ENCODE measurements around the gene SERPINA1.

The SERPINA1 gene

DNA sequence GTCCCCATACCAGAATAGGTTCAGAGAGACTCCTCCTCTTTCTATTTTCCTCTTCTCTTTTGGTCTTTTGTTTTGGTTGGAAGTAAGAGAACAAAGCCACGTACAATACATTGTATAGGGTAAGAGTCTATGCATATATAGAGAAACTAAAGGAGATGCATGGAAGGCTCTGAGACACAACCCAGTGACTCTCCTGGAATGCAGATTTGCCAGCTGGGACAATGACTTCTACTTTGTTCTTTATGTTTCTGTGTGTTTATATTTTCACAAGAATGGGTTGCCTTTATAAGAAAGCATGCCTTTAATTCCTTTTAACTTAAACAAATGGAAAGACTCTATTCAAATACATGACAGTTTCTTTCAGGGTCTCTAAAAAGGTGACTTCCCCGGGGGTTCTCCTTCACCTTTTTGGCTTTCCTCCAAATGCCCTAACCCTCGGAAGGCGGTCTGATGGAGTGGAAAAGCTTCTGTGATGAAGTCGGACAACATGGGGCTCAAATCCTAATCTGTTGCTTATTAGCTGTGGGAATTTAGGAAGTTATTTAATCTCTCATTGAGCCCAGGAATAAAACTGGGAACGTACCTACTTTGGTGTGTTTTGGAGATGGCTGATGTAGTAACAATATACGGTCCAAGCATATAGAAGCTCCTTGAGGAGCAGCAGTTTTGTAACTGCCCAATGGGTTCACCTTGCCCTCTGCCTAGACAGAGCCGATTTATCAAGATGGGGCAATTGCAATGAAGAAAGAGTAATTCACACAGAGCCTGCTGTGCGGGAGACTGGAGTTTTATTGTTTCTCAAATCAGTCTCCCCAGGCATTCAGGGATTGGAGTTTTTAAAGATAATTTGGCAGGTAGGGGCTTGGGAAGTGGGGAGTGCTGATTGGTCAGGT lies 9.1 kb upstream of the SERPINA1 start:
- DNase-seq: no peak

- DNase-seq: no peak
Measured at GRCh38 chr14:94396628-94397225, 8.3 kb upstream of the SERPINA1 start.

DNA sequence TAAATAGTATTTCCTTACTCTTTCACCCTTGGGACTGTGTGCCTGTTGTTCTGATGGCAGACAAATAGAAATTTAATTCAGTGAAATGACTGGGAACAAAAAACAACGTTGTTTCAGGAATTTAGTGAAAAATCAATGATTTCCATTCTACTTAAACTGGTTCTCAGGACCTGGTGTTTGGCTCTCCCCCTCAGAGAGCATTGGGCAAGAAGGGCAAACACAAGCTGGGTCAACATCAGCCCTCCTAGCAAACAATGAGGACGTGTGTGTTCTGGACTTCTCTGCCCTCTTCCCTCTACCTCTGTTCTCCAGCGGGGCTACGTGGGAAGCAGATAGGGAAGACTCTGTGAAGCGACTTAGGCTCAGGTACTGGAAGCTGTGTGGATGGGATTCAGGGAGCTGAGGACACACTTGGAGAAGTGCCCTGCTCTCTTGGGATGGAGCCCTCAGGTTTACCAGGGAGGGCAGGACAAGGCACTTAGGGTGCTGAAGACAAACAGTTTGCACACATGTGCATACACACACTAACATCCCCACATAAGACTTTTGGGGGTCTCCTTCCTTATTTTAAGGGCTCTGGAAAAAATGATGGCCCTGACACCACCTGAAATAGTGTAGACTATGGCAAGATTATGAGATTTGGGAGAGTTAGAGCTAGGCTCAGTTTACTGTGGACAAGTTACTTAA lies 7.6 kb upstream of the SERPINA1 start:
- DNase-seq: no peak

GRCh38 chr14:94395282-94395887 lies 7.0 kb upstream of the SERPINA1 start:
- DNase-seq: no peak

GRCh38 chr14:94394581-94395207 lies 6.3 kb upstream of the SERPINA1 start:
- no peak for DNase-seq

DNA sequence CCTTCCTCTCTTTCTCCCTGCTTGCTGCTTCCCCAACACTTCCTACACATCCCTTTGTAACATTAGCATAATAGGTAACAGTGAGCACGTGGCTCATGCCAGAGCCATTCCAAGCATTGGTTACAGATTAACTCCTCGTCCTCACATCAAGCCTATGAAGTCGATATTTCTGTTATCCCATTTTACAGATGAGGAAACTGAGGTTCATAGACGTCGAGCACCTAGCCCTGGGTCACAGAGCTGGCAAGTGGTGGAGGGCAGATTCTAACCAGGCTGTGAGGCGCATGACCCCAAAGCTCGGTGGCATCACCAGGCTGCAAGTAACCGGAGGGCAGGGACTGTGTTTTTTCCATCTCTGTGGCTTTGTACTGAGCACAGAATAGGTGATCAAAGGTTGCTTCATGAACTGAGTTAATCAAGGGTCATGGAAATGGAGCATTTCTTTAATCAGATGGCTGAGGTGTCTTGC lies 5.7 kb upstream of the SERPINA1 start:
- DNase-seq: no peak

- no peak for DNase-seq
Measured at GRCh38 chr14:94393474-94393873, 5.1 kb upstream of the SERPINA1 start.

GRCh38 chr14:94392510-94392935 lies 4.1 kb upstream of the SERPINA1 start:
- DNase-seq: no peak

- DNase-seq: no peak
Measured at GRCh38 chr14:94391281-94391975, 3.0 kb upstream of the SERPINA1 start.

- no peak for DNase-seq
Measured at GRCh38 chr14:94390372-94391086, 2.1 kb upstream of the SERPINA1 start.

GRCh38 chr14:94389731-94390371 lies 1.4 kb upstream of the SERPINA1 start:
- DNase-seq: no peak

DNA sequence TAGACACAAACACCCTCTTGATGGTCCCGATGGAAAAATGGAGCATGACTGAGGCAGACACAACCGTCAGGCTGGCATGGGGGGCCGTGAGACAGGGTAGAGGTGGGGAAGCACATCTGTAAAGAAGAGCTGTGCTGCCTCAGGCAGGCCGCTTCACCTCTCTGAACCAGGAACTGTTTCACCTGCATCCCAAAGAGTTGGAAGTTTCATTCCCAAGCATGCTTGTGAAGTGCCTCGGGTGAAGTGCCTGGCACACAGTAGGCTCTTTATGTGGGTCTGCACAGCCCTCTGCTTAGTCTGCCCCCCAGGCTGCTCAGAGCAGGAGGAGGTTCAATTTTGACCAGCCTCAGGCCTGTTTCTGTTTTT lies 685 bp upstream of the SERPINA1 start:
- DNase-seq: no peak

GRCh38 chr14:94388027-94388383 lies 397 bp downstream of the SERPINA1 start:
- no peak for DNase-seq

- no peak for DNase-seq
Measured at GRCh38 chr14:94387051-94388026, 1.1 kb downstream of the SERPINA1 start.

- no peak for DNase-seq
Measured at GRCh38 chr14:94386085-94387031, 2.0 kb downstream of the SERPINA1 start.

DNA sequence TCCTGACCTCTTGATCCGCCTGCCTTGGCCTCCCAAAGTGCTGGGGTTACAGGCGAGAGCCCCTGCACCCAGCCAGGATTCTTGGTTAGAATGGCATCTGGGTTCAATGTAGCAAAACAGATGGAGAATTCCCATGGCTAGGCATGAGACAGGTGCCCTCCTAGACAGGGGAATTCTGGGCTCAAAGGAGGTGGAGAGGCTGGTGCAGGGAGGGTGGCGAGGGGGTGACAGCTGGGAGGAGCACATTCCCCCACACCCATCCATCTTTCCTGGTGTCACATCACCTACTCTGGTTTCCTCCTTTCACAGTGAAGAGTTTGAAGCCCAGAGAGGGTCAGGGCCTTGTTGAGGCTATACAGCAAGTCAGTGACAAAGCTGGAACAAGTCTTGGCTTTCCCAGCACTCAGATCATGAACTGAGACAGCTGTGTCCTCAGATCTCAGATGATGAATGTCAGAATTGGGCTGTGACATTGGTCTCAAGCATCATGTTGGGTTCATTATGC lies 2.8 kb downstream of the SERPINA1 start:
- no peak for DNase-seq

GRCh38 chr14:94384342-94384741 lies 4.1 kb downstream of the SERPINA1 start:
- no peak for DNase-seq

DNA sequence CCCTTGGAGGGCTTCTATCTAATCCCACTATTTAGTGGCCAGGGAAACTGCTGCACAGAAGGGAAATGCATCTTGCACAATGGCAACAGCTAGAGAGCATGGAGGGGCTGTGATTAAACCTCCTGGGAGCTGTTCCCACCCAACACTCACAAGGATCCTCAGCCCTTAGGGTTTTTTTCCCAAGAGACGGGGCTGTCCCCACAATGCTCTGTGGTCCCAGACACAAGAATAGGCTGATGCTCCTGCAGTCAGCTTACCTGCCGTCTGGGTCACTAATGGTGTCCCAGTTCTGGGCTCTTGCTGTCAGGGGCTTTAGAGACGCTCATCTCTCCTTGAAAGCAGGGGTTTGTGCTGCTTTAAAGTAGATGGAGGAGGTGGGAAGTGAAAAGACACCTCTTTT lies 4.6 kb downstream of the SERPINA1 start:
- no peak for DNase-seq
